Measurements from ENCODE around the gene ANKRD10.

- no peak for TF ChIP-seq CTCF (IDR thresholded peaks at IDR 0.05; ENCODE audit: insufficient read depth, low read depth, low read length)
- TF ChIP-seq EZH2 (IDR thresholded peaks at IDR 0.05; ENCODE audit: insufficient read depth, low read length), result no peak
Observed at GRCh38 chr13:110829486-110829885, 85.4 kb downstream of the ANKRD10 start.
